SK-N-SH (cell line): Measurements from ENCODE around the gene UBR1.
A peak's percentile ranks its signal among the peaks of the same experiment; 100 is the strongest.

ENCODE experiments used
- CHD2 ChIP-seq: fragments of 150-350 bp; IDR thresholded peaks from 2 replicates; pipeline ENCODE4 v1.6.1; 2018; ENCODE audit warnings: low read length; ENCODE audit not compliant: partially characterized antibody
- MEF2A ChIP-seq: IDR thresholded peaks from 2 replicates; pipeline ENCODE4 v1.4.0; 2012; ENCODE audit warnings: low read depth, borderline replicate concordance
- POLR2AphosphoS5 ChIP-seq: IDR thresholded peaks from 2 replicates; pipeline ENCODE4 v1.6.1; 2012; ENCODE audit warnings: low read depth, low read length
- RAD21 ChIP-seq: IDR thresholded peaks from 2 replicates; pipeline ENCODE4 v1.6.1; 2012; ENCODE audit warnings: mild to moderate bottlenecking, low read length
- RCOR1 ChIP-seq: fragments of 150-350 bp; IDR thresholded peaks from 2 replicates; pipeline ENCODE4 v1.6.1; 2017; ENCODE audit warnings: antibody characterized with exemption, low read length
- RXRA ChIP-seq: IDR thresholded peaks from 2 replicates; pipeline ENCODE4 v1.4.0; 2012; ENCODE audit warnings: low read depth, mild to moderate bottlenecking, borderline replicate concordance
- SMC3 ChIP-seq: IDR thresholded peaks from 2 replicates; pipeline ENCODE4 v1.6.1; 2012; ENCODE audit warnings: low read depth, low read length, improper control_type of control experiment
- TAF1 ChIP-seq: IDR thresholded peaks from 2 replicates; pipeline ENCODE4 v1.6.1; 2012; ENCODE audit warnings: low read depth, mild to moderate bottlenecking, low read length, moderate library complexity, borderline replicate concordance
- TCF12 ChIP-seq: IDR thresholded peaks from 2 replicates; pipeline ENCODE4 v1.4.0; 2012
- TF ChIP-seq, protein P1 (sequence below): fragments of 200-600 bp; sonication (generic); IDR thresholded peaks from 2 replicates; pipeline ENCODE4 v1.6.1; 2017; ENCODE audit warnings: antibody characterized with exemption, mild to moderate bottlenecking, moderate library complexity
- TF ChIP-seq, protein P2 (sequence below): fragments of 150-350 bp; IDR thresholded peaks from 2 replicates; pipeline ENCODE4 v1.6.1; 2017; ENCODE audit warnings: antibody characterized with exemption, low read length, low read depth, borderline replicate concordance
- TF ChIP-seq, protein P3 (sequence below): IDR thresholded peaks from 2 replicates; pipeline ENCODE4 v1.4.0; 2012; ENCODE audit warnings: low read depth, borderline replicate concordance

DNA sequence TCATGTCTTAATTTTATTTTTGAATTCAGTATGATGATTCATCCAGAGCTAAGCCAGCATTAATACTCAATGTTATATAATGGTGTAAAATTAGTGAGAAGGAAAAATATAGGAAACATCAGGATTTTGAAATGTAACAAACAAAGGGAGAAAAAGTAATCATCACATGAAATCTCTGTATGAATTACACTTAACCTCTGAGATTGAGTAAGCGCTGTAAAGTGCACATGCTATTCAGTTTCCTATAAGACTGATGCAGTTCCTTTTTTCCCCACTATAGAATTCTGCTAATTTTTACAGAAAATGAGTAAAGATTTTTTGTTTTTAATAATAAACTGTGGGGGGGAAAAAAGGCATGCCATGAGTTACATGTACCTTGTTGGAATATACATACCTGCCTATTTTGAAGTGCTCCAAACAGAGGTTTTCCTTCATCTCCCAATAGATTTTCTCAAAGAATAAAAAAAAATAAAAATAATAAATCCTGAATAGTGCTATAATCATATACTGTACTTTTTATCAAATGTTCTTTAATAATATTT, 121.3 kb downstream of the UBR1 start:
- TF ChIP-seq, protein P1, sequence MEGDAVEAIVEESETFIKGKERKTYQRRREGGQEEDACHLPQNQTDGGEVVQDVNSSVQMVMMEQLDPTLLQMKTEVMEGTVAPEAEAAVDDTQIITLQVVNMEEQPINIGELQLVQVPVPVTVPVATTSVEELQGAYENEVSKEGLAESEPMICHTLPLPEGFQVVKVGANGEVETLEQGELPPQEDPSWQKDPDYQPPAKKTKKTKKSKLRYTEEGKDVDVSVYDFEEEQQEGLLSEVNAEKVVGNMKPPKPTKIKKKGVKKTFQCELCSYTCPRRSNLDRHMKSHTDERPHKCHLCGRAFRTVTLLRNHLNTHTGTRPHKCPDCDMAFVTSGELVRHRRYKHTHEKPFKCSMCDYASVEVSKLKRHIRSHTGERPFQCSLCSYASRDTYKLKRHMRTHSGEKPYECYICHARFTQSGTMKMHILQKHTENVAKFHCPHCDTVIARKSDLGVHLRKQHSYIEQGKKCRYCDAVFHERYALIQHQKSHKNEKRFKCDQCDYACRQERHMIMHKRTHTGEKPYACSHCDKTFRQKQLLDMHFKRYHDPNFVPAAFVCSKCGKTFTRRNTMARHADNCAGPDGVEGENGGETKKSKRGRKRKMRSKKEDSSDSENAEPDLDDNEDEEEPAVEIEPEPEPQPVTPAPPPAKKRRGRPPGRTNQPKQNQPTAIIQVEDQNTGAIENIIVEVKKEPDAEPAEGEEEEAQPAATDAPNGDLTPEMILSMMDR = peak; percentile 44; the same call in 1 of the 2 replicates
- TF ChIP-seq POLR2AphosphoS5 (no peak), RAD21 (no peak), TCF12 (no peak), RXRA (no peak), SMC3 (no peak), CHD2 (no peak), MEF2A (no peak), RCOR1 (no peak), TAF1 (no peak)
- TF ChIP-seq, protein P2, sequence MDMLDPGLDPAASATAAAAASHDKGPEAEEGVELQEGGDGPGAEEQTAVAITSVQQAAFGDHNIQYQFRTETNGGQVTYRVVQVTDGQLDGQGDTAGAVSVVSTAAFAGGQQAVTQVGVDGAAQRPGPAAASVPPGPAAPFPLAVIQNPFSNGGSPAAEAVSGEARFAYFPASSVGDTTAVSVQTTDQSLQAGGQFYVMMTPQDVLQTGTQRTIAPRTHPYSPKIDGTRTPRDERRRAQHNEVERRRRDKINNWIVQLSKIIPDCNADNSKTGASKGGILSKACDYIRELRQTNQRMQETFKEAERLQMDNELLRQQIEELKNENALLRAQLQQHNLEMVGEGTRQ = no peak
- TF ChIP-seq, protein P3, sequence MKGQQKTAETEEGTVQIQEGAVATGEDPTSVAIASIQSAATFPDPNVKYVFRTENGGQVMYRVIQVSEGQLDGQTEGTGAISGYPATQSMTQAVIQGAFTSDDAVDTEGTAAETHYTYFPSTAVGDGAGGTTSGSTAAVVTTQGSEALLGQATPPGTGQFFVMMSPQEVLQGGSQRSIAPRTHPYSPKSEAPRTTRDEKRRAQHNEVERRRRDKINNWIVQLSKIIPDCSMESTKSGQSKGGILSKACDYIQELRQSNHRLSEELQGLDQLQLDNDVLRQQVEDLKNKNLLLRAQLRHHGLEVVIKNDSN = no peak
